ENCODE data around the gene GALNTL6. TPM values are rescaled to one million over a fixed set of nuclear protein-coding genes. Genes with fewer than 3 reads are reported as not detected.
"Not testable (repeated sequence)": the region's sequence is repeated elsewhere in the genome, so short reads cannot be mapped to it uniquely, and the experiment has no call there.

GALNTL6 gene
- total RNA-seq, 4 donors from 2014 or later, result 0.26 to 4.0 (median 1.5) TPM; not detected in 1

DNA sequence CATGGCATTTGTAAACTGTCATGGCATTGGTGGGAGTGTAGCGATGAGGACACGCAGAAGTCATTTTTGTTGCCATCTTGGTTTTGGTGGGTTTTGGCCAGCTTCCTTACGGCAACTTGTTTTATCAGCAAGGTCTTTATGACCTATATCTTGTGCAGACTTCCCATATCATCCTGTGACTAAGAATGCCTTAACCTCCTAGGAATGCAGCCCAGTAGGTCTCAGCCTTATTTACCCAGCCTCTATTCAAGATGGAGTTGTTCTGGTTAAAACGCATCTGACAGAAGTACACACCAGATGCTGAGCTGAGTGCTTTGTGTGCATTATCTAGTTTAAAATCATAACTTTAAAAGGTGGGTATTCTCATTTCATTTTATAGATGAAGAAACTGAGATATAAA lies 1086.7 kb downstream of the GALNTL6 start:
- 93% methylated on average over 4 of the region's 4 CpGs for WGBS
- no peak overlapping the region for H3K27ac ChIP-seq
- DNase-seq (ENCODE audit: low spot score in 2 of 2), result no peak
- H3K4me3 ChIP-seq, result no peak overlapping the region
- no peak for TF ChIP-seq POLR2AphosphoS5 (IDR thresholded peaks at IDR 0.05)
- TF ChIP-seq, protein P1, sequence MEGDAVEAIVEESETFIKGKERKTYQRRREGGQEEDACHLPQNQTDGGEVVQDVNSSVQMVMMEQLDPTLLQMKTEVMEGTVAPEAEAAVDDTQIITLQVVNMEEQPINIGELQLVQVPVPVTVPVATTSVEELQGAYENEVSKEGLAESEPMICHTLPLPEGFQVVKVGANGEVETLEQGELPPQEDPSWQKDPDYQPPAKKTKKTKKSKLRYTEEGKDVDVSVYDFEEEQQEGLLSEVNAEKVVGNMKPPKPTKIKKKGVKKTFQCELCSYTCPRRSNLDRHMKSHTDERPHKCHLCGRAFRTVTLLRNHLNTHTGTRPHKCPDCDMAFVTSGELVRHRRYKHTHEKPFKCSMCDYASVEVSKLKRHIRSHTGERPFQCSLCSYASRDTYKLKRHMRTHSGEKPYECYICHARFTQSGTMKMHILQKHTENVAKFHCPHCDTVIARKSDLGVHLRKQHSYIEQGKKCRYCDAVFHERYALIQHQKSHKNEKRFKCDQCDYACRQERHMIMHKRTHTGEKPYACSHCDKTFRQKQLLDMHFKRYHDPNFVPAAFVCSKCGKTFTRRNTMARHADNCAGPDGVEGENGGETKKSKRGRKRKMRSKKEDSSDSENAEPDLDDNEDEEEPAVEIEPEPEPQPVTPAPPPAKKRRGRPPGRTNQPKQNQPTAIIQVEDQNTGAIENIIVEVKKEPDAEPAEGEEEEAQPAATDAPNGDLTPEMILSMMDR (IDR thresholded peaks at IDR 0.05), result no peak
- no peak for TF ChIP-seq POLR2A (IDR thresholded peaks at IDR 0.05)
- TF ChIP-seq EP300 (IDR thresholded peaks at IDR 0.05), result no peak
- no peaks in the 10 kb centered on the region for H3K9me3 ChIP-seq
- H3K27me3 ChIP-seq, result no peaks in the 10 kb centered on the region
- no peaks in the 10 kb centered on the region for H3K36me3 ChIP-seq
- H3K4me1 ChIP-seq, result no peaks in the 10 kb centered on the region

DNA sequence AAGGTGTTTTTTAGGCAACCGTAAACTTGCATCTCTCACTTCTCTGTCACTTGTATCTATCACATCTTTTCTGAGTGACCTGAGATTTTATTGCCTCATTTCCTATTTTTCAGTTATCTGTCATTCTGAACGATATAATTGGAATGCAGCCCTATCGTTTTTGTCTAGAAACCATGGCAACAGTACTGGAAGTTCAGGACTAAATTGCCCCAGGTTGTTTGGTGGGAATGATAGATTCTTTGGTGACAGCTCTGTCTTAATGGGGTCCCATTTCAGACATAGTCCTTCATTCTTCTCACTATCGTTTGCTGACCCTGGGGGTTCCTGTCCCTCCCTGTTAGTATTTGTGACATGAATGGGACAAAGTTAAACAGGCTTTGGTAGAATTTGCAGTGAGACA lies 1087.7 kb downstream of the GALNTL6 start:
- no peak for DNase-seq (ENCODE audit: low spot score in 2 of 2)
- Histone ChIP-seq H3K36me3 (no peaks in the 10 kb centered on the region), H3K27me3 (no peaks in the 10 kb centered on the region), H3K27ac (no peak overlapping the region), H3K4me1 (no peaks in the 10 kb centered on the region), H3K4me3 (no peak overlapping the region), H3K9me3 (no peaks in the 10 kb centered on the region)
- WGBS, result 37% methylated on average over 4 of the region's 4 CpGs
- TF ChIP-seq, protein P1 (IDR thresholded peaks at IDR 0.05), result no peak
- TF ChIP-seq EP300 (IDR thresholded peaks at IDR 0.05), result no peak
- no peak for TF ChIP-seq POLR2AphosphoS5 (IDR thresholded peaks at IDR 0.05)

DNA sequence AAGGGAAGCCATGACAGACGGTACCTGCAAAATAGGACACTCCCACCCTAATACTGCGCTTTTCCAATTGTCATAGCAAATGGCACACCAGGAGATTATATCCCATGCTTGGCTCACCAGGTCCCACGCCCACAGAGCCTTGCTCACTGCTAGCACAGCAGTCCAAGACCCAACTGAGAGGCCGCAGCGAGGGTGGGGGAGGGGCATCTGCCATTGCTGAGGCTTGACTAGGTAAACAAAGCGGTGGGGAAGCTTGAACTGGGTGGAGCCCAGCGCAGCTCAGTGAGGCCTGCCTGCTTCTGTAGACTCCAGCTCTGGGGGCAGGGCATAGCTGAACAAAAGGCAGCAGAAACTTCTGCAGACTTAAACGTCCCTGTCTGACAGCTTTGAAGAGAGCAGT lies 1099.3 kb downstream of the GALNTL6 start:
- H3K9me3 ChIP-seq; H3K4me1 ChIP-seq; DNase-seq (ENCODE audit: low spot score in 2 of 2); H3K4me3 ChIP-seq; H3K36me3 ChIP-seq; H3K27ac ChIP-seq; H3K27me3 ChIP-seq: not testable (repeated sequence)
- 100% methylated on average over 4 of the region's 8 CpGs for WGBS

DNA sequence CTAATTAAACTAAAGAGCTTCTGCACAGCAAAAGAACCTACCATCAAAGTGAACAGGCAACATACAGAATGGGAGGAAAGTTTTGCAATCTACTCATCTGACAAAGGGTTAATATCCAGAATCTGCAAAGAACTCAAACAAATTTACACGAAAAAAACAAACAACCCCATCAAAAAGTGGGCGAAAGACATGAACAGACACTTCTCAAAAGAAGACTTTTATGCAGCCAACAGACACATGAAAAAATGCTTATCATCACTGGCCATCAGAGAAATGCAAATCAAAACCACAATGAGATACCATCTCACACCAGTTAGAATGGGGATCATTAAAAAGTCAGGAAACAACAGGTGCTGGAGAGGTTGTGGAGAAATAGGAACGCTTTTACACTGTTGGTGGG lies 1104.2 kb downstream of the GALNTL6 start:
- H3K9me3 ChIP-seq; H3K36me3 ChIP-seq; H3K27me3 ChIP-seq; H3K27ac ChIP-seq; H3K4me3 ChIP-seq; DNase-seq (ENCODE audit: low spot score in 2 of 2); H3K4me1 ChIP-seq: not testable (repeated sequence)
- 87% methylated on average over 3 of the region's 3 CpGs for WGBS

DNA sequence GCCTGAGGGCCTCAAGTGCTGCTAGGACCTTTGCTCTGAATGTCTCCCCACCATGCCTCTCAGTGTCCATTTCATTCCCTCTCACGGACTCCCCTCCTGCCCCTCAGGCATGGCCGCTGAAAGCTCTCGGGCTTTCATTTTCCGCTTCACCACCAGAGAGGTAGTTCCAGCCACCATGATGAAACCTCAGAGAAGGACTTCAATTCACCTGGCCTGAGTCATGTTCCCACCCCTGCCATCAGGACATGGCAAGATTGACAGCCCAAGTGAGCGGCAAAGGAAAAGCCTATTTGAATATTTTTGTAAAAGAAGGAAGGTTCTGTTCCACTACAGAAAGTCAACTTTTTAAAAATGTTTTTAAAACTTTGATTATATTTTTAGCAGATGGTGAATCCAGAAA lies 1106.1 kb downstream of the GALNTL6 start:
- Histone ChIP-seq H3K4me3 (no peak overlapping the region), H3K27me3 (no peaks in the 10 kb centered on the region), H3K27ac (no peak overlapping the region), H3K9me3 (peaks cover 4% of the 10 kb centered on the region), H3K4me1 (no peaks in the 10 kb centered on the region), H3K36me3 (no peaks in the 10 kb centered on the region)
- 94% methylated on average over 5 of the region's 5 CpGs for WGBS
- TF ChIP-seq EP300 (IDR thresholded peaks at IDR 0.05) (no peak), POLR2A (IDR thresholded peaks at IDR 0.05) (no peak), POLR2AphosphoS5 (IDR thresholded peaks at IDR 0.05) (no peak)
- TF ChIP-seq, protein P1 (IDR thresholded peaks at IDR 0.05), result no peak
- DNase-seq (ENCODE audit: low spot score in 2 of 2), result no peak

DNA sequence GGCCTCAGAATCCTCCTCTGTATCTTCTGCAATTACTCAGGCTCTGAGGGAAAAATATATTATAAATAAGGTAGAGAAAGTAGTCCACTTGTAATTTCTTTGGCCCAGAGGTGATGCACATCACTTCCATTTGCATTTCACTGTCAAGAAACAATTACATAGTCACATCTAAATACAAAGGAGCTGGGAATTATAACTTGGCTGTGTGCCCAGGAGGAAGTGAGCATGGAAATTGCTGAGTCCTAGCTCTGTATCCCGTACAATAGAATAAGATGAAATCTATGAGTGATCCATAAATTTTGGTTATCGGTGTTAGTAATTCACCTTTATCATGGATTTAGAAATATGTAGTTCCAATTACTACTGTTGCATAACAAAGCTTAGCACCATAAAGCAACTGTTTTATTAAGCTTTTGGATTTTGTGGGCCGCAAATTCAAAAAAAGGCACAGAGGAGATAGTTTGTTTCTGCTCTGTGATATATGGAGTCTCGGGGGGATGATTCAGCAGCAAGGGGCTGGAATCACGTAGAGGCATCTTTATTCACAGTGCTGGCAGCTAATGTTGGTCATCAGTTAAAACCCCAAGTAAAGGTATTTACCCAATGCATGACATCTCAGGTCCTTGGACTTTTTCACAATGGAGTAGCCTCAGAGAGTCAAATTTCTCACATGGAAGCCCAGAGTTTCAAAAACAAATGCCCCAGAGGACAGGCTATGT lies 1114.1 kb downstream of the GALNTL6 start:
- Histone ChIP-seq H3K27me3 (no peaks in the 10 kb centered on the region), H3K9me3 (no peaks in the 10 kb centered on the region), H3K27ac (no peak overlapping the region), H3K4me1 (no peaks in the 10 kb centered on the region), H3K4me3 (no peak overlapping the region), H3K36me3 (no peaks in the 10 kb centered on the region)
- TF ChIP-seq EP300 (IDR thresholded peaks at IDR 0.05), result no peak
- TF ChIP-seq POLR2A (IDR thresholded peaks at IDR 0.05), result no peak
- TF ChIP-seq, protein P1 (IDR thresholded peaks at IDR 0.05), result no peak
- no peak for TF ChIP-seq POLR2AphosphoS5 (IDR thresholded peaks at IDR 0.05)
- no peak for DNase-seq (ENCODE audit: low spot score in 2 of 2)
- 75% methylated on average over 5 of the region's 5 CpGs for WGBS

Measured in suprapubic skin (tissue), 4 donors.